Ureter (tissue), 1 donor: ENCODE data around the gene GALNT8. TPM values are rescaled to one million over a fixed set of nuclear protein-coding genes. Genes with fewer than 3 reads are reported as not detected.
"Not testable (repeated sequence)": the region's sequence is repeated elsewhere in the genome, so short reads cannot be mapped to it uniquely, and the experiment has no call there.

ENCODE experiments used
- DNase-seq: peaks from one replicate; pipeline ENCODE4 v3.0.0-alpha.2; 2020; ENCODE audit warnings: low spot score
- total RNA-seq: library from RNA; stranded (reverse); gene quantifications from one replicate; pipeline ENCODE4 v1.2.4, GENCODE V29; 2023
- donor health status: DM: yes; HTN: yes; CAD: no.

Gene GALNT8
- total RNA-seq, 1 donor from 2014 or later, result 0.70 TPM

DNA sequence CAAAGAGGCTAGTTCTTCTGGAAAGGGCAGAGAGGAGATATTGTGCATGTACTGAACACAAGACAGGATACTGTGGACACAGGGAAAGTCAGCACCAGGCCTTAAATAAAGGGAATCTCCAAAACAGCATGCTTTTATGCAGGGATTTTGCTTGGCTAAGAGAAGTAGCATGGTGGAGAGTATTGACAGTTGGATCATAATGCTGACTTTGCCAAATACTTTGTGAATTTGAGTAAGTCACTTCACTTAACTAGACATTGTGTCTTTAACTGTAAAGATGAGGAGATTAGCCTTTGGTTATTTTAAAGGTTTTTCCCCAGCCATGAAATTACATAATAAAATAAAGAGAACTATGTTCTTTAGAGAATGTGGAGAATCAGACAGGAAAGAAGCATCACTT, 24.5 kb downstream of the GALNT8 start:
- no peak for DNase-seq

DNA sequence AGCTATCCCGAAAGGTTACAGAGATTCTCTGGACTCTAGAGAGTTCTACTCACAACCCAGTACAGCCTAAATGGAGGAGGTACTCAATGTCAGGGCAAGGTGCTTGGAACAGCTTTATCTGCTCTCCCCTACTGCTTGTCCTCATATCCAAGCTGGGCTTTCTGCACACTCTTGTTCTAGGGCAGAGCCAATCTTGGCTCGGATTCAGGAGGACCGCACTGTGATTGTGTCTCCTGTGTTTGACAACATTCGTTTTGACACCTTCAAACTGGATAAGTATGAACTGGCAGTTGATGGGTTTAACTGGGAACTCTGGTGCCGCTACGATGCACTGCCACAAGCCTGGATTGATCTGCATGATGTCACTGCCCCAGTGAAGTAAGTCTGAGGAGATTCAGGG, 25.0 kb downstream of the GALNT8 start:
- DNase-seq, result no peak

DNA sequence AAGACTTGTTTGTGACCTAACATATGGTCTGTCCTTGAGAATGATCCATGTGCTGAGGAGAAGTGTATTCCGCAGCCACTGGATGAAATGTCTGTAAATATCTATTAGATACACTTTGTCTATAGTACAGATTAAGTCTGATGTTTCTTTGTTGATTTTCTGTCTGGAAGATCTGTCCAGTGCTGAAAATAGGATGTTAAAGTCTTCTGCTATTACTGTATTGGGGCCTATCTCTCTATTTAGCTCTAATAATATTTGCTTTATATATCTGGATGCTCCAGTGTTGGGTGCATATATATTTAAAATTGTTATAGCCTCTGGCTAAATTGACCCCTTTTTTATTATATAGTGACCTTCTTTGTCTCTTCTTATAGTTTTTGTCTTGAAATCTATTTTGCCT, 31.5 kb downstream of the GALNT8 start:
- not testable (repeated sequence) for DNase-seq

DNA sequence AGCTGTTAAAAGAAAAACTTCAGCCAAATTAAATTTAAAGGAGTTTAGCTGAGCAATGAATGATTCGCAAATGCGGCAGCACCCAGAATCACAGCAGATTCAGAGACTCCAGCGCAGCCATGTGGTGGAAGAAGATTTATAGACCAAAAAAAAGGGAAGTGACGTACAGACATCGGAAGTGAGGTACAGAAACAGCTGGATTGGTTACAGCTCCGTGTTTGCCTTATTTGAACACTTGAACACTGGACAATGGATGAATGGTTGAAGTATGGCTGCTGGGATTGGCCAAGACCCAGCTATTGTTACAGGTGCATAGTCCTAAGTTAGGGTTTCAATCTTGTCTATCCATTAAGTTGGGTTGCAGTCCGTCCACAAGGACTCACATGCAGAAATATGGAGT, 42.6 kb downstream of the GALNT8 start:
- no peak for DNase-seq

DNA sequence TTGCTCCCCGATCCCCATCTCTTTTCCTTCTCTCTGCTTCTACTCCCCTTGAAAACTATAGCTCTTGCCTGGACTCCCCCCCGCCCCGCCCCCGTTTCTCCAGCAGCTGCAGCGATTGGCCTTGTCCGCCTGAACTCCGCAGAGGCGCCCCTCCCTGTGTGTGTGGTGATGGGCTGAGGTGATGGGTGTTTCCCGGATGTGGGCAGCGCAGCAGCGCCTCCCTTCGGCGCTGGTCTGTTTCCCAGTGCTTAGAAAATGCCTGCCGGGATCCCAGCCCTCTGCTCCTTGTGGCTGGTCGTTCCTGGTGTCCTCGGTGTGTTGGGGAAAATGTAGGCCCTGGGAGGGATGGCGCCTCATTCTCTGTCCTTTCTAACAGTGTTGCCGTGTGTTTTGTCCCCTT, 43.3 kb downstream of the GALNT8 start:
- no peak for DNase-seq

DNA sequence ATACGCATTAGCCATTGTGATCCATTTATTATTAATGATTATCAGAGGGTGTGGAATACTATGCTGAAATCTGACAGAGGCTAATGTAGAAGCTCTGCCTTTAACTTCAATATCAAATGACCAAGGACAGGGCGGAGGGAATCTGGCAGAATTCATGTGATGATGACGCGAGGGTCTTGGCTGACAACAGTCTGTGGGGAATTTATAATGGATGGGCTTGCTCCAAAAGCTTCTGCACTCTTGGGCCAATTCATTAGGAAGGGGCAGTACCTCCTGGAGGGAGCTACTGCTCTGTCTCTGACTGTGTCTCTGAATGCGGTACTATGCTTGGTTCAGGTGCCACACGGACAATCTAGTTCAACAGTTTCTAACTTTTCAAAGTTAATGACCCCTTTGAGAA, 46.2 kb downstream of the GALNT8 start:
- DNase-seq, result no peak

DNA sequence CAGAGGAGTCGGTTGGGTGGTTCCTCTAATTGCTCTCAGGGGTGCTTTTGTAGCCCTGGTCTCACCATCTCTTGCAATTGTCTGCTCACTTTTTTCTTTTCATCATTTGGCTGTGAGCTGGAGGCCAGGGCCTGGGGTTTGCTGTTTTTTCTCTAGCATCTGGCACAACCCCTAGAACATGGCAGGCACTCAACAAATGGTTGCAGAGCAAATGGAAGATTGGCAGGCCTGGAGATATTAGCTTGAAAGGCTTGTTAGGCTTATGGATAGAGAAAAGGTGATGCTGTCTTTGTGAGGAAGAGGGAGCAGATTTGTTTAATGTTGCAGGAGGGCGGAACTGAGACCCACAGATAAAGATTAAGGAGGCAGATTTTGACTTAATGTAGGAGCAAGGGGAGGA, 47.0 kb downstream of the GALNT8 start:
- no peak for DNase-seq

DNA sequence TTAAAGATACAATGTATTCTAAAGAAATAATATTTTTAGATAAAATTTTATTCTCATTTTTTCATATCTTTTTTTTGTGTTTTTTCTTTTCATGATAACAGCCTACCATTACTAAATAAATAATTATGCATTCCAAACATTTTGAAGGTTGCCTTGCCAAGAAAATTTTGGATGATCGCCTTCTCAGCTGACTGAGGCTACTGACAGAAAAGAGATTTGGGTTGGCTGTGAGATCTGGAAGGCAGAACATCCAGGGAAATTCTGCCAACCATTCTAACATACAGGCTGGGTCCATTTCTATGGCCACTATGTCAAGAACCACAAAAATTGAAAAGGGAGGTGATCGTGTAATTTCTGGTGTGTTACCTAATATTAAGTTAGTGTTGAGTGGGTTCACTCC, 48.1 kb downstream of the GALNT8 start:
- DNase-seq, result no peak

DNA sequence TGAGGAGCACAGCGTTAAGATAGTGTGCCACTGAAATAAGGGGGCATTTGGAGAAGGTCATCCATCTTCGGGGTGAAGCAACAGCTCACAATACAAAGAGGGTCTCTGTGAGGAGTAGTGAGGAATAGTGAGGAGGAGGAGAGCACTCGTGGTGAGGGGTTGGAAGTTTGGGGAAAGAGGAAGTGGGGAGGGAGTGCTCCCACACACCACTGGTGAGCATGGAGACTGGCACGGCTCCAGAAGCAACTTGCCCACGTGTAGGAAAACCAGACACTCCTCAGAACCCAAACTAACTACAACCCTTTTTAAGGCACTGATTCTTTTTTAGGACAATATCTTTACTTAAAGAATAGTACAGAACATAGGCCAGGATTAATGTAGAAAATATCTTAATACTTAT, 48.9 kb downstream of the GALNT8 start:
- DNase-seq, result no peak

DNA sequence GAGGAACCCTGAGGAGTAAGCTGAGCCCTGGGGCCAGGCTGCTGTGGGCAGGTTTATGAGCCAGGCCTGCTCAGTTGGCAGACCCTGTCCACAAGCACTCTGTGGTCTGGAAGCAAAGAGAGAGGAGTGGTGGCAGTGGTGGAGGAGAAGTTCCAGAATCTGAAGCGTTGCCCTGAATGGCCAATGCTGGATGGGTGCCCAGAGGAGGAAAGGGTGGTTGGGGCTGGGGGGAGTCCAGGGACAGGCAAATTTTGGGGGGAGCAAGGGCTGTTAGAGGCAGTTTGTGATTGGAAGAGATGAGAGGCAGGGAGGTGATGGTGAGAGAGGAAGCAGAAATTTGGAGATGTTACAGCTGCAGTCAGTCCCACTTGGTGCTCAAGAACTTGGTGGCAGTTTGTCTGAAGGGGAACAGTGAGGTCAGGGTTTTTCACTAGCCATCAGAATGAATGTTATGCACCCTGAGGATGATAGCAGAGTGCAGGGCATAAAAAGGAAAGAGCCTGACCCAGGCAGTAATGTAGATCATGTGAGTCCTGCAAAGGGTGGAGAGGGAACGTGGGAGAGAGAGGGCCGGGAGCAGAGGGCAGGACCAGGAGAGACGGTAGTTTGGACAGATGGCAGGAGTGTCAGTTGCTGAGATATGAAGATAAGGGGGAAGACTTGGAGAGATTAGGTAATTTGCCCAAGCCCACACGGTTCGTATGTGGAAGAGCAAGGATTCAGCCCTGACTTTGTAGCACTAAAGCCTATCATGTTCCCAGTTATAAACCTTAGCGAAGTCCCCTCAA, 51.2 kb downstream of the GALNT8 start:
- DNase-seq, result no peak

DNA sequence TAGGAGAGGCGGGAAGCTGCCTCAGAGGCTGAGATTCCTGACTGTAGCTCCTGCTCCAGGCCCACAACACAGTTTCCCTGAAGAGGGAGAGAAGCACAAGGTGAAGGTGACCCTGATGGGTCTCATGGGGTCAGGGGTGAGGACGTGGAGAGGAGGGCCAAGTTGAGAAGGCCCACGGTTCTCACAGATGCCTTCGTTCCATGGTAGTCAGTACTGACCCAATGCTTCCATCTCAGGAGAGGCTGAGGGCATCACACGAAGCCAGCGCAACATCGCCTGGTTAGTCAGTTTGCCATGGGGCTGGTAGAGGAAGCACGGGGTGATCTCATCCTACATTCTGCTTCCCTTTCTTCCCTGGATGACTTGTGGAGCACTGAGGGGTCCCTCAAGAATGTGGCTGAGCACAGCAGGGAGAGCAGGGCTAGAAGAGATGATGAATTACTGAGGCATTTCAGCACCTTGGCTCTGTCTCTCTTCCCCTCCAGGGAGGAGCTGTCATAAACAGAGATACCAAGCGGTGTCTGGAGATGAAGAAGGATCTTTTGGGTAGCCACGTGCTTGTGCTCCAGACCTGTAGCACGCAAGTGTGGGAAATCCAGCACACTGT, 51.9 kb downstream of the GALNT8 start:
- no peak for DNase-seq

DNA sequence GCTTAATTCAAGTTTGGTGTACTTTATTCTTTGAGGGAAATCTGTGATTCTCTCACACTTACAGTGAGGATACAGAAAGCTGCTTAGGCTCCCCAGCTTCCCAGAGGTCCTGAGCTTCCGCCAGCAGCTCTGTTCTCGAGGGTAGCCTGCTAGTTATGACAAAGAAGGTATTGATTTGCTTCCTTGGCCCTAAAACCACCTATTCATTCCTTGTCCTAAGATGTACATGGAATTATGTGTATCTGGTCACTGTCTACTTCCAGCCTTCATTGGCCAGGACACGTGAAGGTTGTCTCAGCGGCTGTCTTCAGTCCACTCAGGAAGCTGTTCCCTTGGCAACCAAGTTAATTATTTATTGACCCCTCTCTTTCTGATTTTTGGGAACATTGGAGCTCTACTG, 55.7 kb downstream of the GALNT8 start:
- DNase-seq, result no peak

DNA sequence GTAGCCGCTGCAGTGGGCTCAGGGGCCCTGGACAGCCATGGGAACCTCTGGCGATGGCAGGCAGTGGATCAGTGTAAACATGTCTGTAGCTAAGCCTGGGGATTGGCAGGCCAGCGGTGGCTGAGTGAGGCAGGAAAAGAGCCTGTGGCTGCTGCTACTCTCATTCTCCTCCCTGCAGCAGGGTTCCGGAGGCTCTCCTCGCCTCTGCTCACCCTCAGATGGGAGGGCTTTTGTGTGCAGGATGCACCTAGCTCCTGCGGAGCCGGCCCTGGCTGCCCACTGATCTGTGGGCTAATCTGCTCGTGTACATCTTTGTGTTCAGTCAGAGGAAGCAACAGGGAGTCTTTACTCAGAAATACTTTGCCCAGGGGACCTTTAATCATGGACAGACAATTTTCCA, 59.5 kb downstream of the GALNT8 start:
- no peak for DNase-seq

DNA sequence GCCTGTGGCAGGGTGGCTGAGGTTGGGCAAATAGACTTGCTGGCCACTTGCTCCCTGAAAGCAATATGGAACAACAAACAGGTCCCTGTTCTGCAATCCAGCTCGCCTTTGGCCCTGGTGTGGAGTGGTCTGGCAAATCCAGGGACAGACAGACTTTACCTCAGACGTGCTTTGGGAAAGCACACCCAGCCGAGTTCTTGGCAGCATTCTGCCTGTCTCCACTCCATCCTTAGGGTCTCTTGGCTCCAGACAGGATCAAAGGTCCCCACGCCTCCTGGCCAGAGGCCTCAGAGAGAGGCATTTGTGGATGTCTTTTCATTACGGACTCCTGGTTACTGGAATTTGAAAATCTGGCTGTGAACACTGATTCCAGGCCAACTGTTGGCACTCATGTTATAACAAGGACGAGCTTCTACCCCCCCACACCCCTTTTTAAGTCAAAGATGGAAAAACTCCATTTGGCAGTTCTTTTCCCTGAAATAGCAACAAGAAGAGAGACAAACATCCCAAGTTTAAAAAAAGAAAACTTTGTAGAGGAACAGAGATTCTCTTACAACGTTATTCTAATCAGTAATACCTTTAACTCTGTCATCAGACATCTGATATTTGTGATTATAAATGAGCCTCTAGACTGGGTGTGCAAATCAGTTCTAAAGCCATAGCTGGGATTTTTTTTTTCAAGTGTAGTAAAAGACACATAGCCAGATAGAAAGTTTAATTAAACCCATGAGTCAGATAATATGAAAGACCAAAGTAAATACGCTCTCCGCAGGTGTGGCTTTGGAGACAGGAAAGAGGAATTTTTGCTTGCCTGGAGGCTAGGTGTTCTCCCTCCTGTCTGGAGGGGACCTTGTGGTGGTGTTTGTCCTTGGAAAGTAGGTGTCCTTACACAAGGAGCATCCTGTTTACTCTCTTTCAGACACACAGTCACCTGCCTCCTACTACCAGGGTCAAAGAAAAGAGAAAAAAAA, 60.7 kb downstream of the GALNT8 start:
- DNase-seq, result no peak

DNA sequence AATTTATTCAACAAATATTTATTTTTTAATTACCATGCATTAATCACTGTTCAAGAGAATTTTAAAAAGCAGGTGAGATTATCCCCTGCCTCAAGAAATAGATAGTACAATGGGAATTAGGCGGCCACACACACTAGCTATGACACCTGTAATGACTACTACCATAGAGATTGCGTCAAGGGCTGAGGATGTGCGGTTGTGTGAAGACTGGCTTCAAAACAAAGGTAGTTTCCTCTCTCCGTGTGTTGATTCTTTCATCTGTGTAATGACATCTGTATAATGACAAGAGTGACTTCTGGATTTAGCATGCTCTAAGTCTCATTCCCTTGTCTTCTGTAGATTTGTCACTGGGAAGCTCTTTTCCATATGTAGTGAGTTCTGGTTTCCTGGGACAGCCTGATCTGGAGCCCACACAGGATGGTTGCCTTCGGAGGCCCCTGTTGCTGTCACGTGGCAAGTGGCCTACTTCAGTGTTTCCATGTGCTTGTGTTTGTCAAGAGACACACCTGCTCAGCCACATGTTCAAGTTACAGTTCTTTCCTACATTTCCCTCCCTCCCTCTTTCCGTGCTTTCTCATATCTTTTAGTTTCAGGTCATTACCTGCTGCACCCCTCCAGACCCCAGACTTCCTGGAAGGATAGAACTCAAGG, 64.3 kb downstream of the GALNT8 start:
- no peak for DNase-seq

DNA sequence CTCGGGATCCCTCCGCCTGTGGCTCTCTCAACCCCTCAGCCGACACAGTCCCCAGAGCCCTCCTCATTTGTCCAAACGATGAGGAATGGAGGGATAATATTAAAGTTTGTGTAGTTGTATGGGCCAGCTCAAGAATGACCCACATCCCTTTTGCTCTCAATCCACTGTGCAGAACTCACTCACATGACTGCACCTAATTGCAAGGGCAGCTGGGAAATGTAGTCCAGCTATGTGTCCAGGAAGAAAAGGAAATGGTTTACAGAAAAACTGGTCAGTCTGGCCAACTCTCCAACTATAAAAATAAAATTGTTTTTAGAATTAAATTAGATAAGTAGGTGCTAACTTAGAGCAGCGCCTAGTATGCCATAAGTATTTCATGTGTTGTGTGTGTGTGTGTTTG, 66.6 kb downstream of the GALNT8 start:
- DNase-seq, result no peak

DNA sequence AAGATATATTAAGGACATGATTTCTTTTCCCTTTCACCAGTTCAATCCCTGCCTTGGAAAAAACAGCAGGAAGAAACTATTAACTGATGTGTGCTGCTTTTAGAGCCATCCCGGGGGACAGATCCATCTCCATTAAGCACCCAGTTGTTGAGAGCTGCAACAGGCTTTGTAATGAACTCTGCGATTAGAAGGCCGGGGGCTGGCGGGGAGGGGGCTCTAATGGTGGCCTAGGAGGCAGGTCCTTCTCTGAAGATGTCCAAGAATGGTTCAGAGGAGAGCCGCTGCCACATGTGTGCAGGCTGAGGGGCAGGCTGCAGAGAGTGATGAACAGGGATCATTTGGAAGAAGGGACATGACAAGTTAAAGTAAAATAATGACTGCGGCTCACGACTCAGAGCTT, 67.8 kb downstream of the GALNT8 start:
- no peak for DNase-seq

DNA sequence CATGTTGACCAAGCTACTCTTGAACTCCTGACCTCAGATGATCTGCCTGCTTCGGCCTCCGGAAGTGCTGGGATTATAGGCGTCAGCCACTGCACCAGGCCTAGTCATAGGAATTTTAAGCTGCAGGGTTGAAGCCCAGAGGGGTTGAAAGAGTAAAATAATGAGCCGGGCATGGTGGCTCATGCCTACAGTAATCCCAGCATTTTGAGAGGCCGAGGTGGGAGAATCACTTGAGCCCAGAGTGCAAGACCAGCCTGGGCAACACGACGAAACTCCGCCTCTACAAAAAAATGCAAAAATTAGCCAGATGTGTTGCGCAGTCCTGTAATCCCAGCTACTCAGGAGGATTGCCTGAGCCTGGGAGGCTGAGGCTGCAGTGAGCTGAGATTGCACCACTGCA, 69.6 kb downstream of the GALNT8 start:
- no peak for DNase-seq

DNA sequence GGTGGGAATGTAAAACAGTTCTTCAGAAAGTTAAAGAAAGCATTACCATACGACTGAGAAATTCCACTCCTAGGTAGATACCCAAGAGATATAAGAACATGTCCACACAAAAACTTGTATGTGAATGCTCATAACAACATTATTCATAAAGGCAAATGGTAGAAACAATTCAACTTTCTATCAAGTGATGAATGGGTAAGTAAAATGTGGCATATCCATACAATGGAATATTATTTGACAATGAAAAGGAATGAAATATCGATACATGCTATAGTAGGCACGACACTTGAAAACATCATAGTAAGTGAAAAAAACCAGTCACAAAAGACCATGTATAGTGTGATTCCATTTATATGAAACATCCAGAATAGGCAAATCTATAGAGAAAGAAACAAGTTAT, 71.3 kb downstream of the GALNT8 start:
- DNase-seq, result no peak

DNA sequence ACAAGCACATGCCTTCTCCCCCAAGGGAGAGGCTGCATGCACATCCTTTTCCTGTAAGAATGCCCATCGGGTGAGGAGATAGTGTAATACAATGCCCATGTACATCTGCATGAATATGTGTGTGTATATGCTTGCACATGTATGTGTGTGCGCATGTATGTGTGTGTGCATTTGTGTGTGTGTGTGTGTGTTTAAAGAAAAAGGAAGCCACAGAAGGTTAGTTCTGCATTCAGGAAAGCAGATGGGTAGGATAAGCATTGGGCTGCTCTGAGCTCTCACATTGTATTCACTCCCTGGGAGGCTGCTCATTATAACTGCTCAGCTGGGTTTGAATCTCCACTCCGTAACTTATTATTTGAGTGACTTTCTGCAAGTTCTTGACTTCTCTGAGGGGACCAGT, 74.3 kb downstream of the GALNT8 start:
- no peak for DNase-seq

DNA sequence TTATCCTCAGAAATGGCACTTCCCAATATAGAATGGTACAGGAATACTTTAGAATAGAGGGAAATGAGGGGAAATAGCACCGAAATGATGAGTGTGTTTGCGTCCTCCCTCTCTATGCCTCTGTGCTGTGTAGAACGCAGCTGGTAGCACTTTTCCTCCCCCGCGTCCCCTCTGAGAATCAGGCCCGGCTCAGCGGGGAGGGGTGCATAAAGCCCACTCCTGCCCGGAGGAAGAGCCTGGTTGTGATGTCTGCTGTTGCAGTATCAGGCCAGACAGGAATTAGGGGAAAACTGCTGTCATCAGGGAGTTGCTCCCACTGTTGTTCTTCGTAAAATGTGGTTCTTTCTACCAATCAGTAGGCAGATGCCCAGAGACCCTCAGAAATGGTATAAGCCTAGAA, 76.0 kb downstream of the GALNT8 start:
- no peak for DNase-seq
